Measurements from ENCODE around the gene GULP1.

Gene GULP1

DNA sequence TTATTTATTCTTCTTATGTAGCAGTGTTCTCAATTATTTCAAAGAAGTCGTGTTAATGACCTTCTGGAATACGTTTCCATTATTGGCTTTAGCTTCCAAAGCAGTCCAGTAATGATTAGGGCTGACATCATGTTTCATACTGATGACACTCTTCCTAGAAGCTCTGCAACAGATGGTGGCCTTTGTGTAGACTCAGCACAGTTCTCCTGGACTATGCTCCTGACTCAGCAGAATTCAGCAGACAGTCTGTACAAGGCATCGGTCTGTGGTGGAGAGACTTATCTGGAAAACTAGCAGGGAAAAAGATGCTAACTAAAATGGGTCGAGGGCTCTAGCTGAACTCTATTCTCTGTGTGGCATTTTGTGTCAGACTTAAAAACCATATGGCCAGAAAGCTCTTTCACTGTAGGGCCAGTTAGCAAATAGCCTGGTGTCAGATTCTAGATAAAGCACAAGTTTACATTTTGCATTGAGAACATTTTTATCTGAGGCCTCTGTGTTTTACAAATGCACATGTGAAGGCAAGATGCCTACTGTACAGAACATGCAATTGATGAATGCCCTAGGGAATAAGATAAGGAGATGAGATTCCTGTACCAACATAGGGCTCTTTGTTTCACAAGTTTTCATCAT lies 35.1 kb downstream of the GULP1 start:
- DNase-seq = peak; percentile 5

GRCh38 chr2:188327518-188328213 lies 36.0 kb downstream of the GULP1 start:
- no peak for DNase-seq

DNA sequence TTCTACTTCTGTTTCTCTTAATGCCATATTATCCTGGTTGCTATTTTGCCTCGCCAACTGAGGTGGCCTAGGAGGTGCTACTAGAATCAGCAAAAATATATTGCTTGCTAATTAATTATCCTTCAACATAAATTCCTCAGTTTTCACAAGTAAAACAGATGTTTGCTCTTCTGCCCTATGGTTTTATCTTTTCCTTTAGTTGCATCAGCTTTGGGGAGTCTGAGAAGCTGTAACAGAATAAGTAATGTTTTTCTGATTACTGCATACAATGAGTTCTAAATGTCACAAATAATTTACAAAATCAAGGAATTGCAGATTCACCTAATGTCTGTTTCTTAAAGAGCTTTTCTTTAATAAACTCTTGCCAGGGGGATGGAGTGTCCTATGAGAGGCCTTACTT lies 36.7 kb downstream of the GULP1 start:
- DNase-seq = no peak

- no peak for DNase-seq
Measured at GRCh38 chr2:188330316-188331053, 38.8 kb downstream of the GULP1 start.

DNA sequence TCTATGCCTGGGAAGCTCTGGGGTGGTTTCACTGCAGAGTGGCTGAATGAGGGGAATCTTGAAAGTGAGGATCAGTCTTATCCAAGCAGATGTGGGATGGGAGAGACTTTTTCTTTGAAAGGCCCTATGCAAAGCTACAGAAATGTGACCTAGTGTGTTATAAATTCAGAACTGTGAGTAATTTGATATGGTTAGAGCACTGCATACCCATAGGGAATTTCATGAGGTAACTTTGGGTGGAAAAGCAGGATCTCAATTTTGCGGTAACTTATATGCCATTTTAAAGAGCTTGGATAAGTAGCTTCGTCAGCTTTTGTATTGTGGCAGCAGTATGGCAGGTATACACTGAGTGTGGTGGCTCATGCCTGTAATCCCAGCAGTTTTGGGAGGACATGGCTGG lies 40.9 kb downstream of the GULP1 start:
- DNase-seq = no peak

DNA sequence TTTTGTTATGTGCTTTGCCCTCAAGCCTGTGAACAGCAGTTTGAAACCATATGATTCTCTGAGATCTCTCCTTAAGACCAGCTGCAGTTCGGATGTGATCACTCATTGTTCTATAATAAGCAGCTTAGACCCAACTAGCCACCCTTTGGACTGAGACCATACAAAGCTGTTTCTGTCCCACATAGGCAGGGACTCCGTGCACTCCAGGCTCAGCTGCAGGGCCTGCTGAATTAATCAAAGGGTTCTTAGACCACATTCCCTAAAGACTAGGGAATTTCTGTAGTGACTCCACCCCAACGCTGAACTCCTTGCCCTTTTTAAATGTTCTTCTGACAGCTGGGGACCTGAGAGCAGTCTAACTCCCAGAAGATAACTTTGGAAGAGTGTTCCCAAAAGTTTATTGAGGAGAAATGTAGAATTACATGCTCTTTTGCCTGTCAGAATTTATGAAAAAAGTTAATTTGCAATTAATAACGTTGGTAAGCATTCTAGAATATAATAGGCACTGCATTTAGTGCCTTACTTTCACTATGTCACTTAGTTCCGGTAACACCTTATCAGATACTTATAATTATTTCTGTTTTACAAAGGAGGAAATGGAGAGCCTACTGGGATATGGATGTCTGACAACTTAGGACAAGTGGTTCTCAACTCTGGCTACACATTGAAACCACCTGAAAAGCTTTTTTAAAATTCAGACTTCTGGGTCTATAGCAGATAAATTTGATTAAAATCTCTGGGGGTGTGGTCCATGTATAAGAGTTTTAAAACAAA lies 42.3 kb downstream of the GULP1 start:
- no peak for DNase-seq

- no peak for DNase-seq
Measured at GRCh38 chr2:188338463-188338862, 46.8 kb downstream of the GULP1 start.

DNA sequence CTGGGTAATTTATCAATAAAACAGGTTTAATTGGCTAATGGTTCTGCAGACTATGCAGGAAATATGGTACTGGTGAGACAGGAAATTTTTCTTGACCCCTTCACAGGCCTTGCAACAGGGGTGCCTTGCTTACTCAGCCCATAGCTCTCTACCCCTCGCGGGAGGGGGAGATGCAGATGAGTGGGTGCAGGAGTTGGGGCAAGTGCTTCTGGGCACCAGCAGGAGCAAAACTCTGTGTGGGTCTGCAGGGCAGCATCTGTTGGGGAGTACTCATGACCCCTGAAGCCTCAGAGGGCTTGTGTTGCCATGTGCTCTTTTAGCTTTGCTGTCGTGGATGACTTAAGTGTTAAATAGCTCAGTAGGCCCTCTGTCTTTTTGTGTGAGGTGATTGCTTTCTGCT lies 48.6 kb downstream of the GULP1 start:
- no peak for DNase-seq

- no peak for DNase-seq
Measured at GRCh38 chr2:188345020-188345419, 53.3 kb downstream of the GULP1 start.

GRCh38 chr2:188345426-188345825 lies 53.8 kb downstream of the GULP1 start:
- no peak for DNase-seq

DNA sequence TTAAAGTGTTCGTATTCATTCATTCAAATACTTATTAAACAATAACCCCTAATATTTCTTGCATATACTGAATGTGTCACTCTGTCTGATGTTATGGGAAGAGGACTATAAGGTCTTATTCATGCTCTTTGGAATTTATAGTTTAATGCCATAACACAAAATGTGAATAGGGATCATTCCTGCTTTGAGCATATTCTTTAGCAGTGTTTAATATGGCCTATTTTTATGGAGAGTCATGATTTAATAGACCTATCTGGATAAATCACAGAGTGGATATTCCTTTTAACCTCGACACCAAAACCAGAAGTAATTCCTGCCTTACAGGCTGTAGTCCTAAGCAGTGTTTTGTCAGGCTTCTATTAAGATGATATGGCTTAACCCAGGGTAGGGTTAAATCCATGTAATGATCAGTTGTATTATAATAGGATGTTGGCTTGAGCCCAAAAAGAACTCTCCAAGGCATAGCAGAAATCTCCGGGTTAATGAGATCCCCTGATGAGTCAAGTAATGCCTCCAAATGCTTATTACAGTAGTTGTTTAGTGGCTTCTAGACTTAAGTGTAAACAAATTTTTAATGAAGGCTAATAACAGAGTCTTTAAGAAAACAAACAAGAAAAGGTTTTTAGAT lies 54.3 kb downstream of the GULP1 start:
- no peak for DNase-seq

DNA sequence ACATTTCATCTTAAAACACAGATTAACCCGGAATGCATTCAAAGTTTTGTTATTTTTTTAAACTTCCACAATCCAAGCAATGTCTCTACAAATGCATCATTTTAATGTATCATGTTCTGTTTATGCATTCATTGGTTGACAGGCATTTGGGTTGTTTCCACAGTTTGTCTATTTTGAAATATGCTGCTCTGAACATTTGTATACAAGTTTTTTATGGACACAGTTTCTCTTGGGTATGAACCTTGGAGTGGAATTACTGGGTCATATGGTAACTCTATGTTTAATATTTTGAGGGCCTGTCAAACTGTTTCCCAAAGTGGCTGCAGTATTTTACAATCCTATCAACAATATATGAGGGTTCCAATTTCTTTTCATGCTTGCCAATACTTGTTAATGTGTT lies 57.3 kb downstream of the GULP1 start:
- DNase-seq = no peak

DNA sequence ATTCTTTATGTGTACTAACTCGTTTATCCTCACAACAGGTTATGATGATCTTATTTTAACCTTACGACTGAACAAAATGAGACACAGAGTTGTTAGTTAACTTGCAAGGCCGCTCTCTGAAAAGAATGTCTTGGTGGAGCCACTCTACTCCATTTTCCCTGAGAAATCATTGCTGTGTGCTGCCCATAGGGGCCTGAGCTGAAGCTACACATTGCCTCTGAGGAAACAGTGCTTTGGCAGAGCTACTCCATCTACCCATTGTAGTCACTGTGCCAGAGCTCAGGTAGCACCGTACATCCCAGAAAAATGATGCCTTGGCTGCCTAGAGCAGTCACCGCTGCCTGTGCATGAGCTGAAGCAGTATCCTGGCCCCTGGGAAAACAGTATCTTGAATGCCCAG lies 61.6 kb downstream of the GULP1 start:
- DNase-seq = no peak

DNA sequence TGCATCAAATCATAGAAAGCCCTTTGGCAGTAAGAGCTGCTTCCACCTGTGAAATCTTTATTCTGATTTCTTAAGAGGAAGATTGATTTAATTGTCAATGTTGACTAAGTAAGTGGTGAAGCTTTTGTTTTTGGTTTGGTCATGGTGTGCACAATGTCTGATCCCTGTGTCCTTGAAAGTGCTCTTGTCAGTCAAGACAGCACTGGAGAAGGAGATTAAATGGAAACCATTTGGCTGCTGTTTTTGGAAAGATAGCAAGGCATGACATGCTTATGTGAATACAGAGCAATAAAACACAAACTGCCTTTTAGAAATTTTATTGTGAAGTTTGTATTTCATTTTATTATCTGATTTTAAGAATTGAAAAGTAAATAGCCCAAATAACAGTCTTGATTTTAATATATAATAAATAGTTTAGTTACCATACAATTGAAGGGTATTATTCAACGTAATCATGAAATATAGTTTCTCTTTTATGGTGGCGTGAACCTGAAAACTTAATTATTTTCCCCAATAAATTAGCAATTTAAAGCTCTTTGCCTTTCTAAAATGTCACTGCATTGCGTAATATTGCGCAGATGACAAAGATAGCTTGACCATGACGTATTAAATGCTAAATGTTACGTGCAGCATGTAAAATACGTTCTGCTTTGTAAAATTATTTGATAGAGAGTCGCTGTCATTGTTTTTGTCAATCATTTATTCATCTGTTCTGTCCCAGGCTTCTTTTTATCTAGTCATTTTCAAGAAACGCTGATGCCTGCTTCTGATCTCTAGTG lies 69.0 kb downstream of the GULP1 start:
- DNase-seq = no peak

- DNase-seq = no peak
Measured at GRCh38 chr2:188364033-188364630, 72.5 kb downstream of the GULP1 start.

- DNase-seq = no peak
Measured at GRCh38 chr2:188365058-188365641, 73.5 kb downstream of the GULP1 start.

GRCh38 chr2:188367164-188367563 lies 75.5 kb downstream of the GULP1 start:
- DNase-seq = peak; percentile 73

DNA sequence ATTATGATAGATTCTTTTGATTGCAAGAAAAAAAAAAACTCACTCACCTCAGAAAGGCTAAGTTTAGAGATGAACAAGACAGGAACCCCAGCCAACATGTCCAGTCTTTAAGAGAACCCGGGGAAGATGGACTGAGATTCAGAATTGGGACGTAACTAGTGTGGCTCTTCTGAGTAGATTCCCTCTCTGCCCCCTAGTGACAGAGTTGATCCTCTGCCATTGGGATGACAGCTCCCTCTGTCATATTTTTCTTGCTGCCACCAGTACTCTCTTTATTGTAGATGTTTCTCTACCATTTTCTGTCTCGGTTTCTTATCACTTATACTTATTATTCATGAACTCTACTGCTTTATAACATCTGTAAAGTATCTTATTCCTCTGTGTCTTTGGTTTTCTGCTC lies 77.7 kb downstream of the GULP1 start:
- DNase-seq = no peak

DNA sequence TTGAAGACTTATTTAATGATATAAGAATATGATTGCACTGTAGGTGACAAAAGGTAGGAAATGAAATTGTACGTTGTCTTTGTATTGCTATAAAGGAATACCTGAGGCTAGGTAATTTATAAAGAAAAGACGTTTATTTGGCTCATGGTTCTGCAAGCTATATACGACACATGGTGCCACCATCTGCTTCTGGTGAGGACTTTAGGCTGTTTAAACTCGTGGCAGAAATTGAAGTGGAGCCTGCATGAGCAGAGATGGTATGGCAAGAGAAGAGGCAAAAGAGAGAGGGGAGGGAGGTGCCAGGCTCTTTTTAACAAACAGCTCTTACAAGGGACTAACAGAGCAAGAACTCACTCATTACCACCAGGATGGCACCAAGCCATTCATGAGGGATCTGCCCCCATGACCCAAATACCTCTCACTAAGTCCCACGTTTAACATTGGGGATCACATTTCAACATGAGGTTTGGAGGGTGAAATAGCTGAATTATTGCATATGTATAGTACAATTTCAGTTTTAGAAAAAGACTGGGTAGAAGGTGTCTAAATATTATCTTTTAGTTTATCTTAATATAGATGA lies 86.8 kb downstream of the GULP1 start:
- DNase-seq = no peak

DNA sequence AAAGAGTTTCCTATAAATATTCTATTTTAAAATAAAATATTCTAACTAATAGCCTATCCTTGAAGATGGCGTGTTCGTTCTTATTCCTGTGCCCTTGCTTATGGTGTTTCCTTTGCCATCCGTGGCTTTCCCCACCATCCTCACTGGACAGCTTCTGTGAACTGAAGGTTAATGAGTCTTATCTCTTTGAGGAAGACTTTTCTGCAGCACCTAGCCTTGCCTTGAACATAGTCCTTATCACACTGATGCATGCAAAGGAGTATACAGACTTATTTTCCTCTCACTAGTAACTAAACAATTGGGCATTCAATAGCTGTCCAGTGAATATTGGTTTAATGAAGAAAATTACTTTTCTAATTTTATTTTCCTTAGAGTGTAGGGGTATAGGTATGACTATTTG lies 88.1 kb downstream of the GULP1 start:
- DNase-seq = no peak

- DNase-seq = no peak
Measured at GRCh38 chr2:188380280-188380679, 88.6 kb downstream of the GULP1 start.

Data from NCI-H510A (cell line).